Neural progenitor cell (in vitro differentiated cells): ENCODE measurements around the gene RUNX3. TPM values are rescaled to one million over a fixed set of nuclear protein-coding genes. Genes with fewer than 3 reads are reported as not detected.
A peak's percentile ranks its signal among the peaks of the same experiment; 100 is the strongest.

Experiments used
- DNase-seq: peaks from one replicate; pipeline ENCODE4 v3.0.0-alpha.2; 2016; ENCODE audit warnings: low spot score
- H2AFZ ChIP-seq: fragments of 200-600 bp; sonication (generic); replicated peaks from 2 replicates; pipeline ENCODE4 v1.6.1; 2016; ENCODE audit warnings: antibody characterized with exemption
- H3F3A ChIP-seq: fragments of 200-600 bp; sonication (generic); 2 replicates; pipeline ENCODE4 v1.6.1; 2016; ENCODE audit warnings: antibody characterized with exemption, low read depth
- H3K27ac ChIP-seq: fragments of 200-600 bp; sonication (generic); 2 replicates; pipeline ENCODE4 v1.5.1; 2016; ENCODE audit warnings: mild to moderate bottlenecking
- H3K27me3 ChIP-seq: fragments of 200-600 bp; sonication (generic); 2 replicates; pipeline ENCODE4 v1.6.1; 2016; ENCODE audit warnings: mild to moderate bottlenecking, moderate library complexity
- H3K36me3 ChIP-seq: fragments of 200-600 bp; sonication (generic); 2 replicates; pipeline ENCODE4 v1.5.1; 2016
- H3K4me1 ChIP-seq: fragments of 200-600 bp; sonication (generic); 2 replicates; pipeline ENCODE4 v1.6.1; 2016; ENCODE audit warnings: mixed run types
- H3K4me2 ChIP-seq: fragments of 200-600 bp; sonication (generic); 2 replicates; pipeline ENCODE4 v1.6.1; 2016
- H3K4me3 ChIP-seq: fragments of 200-600 bp; sonication (generic); 2 replicates; pipeline ENCODE4 v1.5.1; 2016
- H3K79me2 ChIP-seq: fragments of 200-600 bp; sonication (generic); 2 replicates; pipeline ENCODE4 v1.6.1; 2016; ENCODE audit warnings: low read depth
- H3K9ac ChIP-seq: fragments of 200-600 bp; sonication (generic); 2 replicates; pipeline ENCODE4 v1.6.1; 2016
- H3K9me3 ChIP-seq: fragments of 200-600 bp; sonication (generic); 2 replicates; pipeline ENCODE4 v1.5.1; 2016; ENCODE audit warnings: low read depth
- H4K20me1 ChIP-seq: fragments of 200-600 bp; sonication (generic); 2 replicates; pipeline ENCODE4 v1.6.1; 2016; ENCODE audit warnings: low read depth
- H3K27ac Mint-ChIP-seq: 3 replicates; pipeline ENCODE4 v1.8.0; 2021; ENCODE audit warnings: mixed read lengths
- H3K27me3 Mint-ChIP-seq: 2 replicates; pipeline ENCODE4 v1.8.0; 2022; ENCODE audit warnings: low read depth, mild to moderate bottlenecking, inconsistent platforms, moderate library complexity, mixed read lengths; ENCODE audit not compliant: insufficient read depth
- H3K36me3 Mint-ChIP-seq: 3 replicates; pipeline ENCODE4 v1.8.0; 2021; ENCODE audit warnings: mixed read lengths
- H3K4me1 Mint-ChIP-seq: 3 replicates; pipeline ENCODE4 v1.8.0; 2021; ENCODE audit warnings: mixed read lengths
- H3K4me3 Mint-ChIP-seq: 3 replicates; pipeline ENCODE4 v1.8.0; 2021; ENCODE audit warnings: mild to moderate bottlenecking, moderate library complexity, mixed read lengths
- H3K9me3 Mint-ChIP-seq: 3 replicates; pipeline ENCODE4 v1.8.0; 2020; ENCODE audit warnings: mixed read lengths
- EZH2 ChIP-seq: fragments of 200-600 bp; sonication (generic); IDR thresholded peaks from 2 replicates; pipeline ENCODE4 v1.6.1; 2017; ENCODE audit warnings: antibody characterized with exemption, mild to moderate bottlenecking, moderate library complexity
- EZH2phosphoT487 ChIP-seq: fragments of 200-600 bp; sonication (generic); IDR thresholded peaks from 2 replicates; pipeline ENCODE4 v1.6.1; 2017; ENCODE audit warnings: antibody characterized with exemption
- total RNA-seq: library from RNA; depleted of rRNA; stranded (reverse); fragments of >200 nt; gene quantifications from 2 replicates; pipeline ENCODE4 v1.2.3, GENCODE V29; 2015; ENCODE audit warnings: low replicate concordance
- TF ChIP-seq, protein P1 (sequence below): fragments of 200-600 bp; sonication (generic); IDR thresholded peaks from 2 replicates; pipeline ENCODE4 v1.5.1; 2017; ENCODE audit warnings: antibody characterized with exemption, mild to moderate bottlenecking

RUNX3 gene
- total RNA-seq, 1 donor from 2014 or later: not detected

DNA sequence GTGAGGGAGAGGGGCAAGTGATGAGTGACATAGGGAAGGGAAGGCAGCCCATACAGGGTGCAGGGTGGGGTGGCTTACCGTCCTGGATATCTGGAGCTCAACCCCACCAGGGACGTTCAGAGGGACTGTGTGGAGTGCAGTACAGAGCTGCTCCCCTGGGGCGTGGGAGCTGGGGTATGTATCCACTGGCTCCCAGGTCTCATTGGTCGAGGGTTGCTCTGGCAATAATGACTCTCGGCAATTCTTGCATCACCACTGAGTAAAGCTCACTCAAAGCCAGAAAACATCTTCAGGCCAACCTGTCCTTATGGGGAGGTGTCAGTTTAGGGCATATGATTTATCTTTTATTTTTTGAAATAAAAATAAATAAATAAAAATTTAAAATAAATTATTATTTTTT is 43.2 kb upstream of the RUNX3 start:
- no peaks in the 10 kb centered on the region for H3K36me3 Mint-ChIP-seq
- H3K9ac ChIP-seq: no peak overlapping the region
- H3K4me3 ChIP-seq: no peak overlapping the region
- H3K9me3 ChIP-seq: peaks cover 6% of the 10 kb centered on the region
- H3K4me1 ChIP-seq: peaks cover 10% of the 10 kb centered on the region
- H3K27ac ChIP-seq: no peak overlapping the region
- H3K36me3 ChIP-seq: peaks cover 3% of the 10 kb centered on the region
- no peaks in the 10 kb centered on the region for H3F3A ChIP-seq
- no peaks in the 10 kb centered on the region for H3K27me3 ChIP-seq
- H3K9me3 Mint-ChIP-seq: peaks cover 21% of the 10 kb centered on the region
- no peak overlapping the region for H3K27ac Mint-ChIP-seq
- no peaks in the 10 kb centered on the region for H3K27me3 Mint-ChIP-seq
- no peak for DNase-seq
- H4K20me1 ChIP-seq: no peaks in the 10 kb centered on the region
- H3K79me2 ChIP-seq: no peaks in the 10 kb centered on the region
- H3K4me3 Mint-ChIP-seq: no peak overlapping the region
- H3K4me2 ChIP-seq: no peak overlapping the region
- peaks cover 17% of the 10 kb centered on the region for H3K4me1 Mint-ChIP-seq
- TF ChIP-seq, protein P1, sequence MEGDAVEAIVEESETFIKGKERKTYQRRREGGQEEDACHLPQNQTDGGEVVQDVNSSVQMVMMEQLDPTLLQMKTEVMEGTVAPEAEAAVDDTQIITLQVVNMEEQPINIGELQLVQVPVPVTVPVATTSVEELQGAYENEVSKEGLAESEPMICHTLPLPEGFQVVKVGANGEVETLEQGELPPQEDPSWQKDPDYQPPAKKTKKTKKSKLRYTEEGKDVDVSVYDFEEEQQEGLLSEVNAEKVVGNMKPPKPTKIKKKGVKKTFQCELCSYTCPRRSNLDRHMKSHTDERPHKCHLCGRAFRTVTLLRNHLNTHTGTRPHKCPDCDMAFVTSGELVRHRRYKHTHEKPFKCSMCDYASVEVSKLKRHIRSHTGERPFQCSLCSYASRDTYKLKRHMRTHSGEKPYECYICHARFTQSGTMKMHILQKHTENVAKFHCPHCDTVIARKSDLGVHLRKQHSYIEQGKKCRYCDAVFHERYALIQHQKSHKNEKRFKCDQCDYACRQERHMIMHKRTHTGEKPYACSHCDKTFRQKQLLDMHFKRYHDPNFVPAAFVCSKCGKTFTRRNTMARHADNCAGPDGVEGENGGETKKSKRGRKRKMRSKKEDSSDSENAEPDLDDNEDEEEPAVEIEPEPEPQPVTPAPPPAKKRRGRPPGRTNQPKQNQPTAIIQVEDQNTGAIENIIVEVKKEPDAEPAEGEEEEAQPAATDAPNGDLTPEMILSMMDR: no peak
- TF ChIP-seq EZH2phosphoT487: no peak
- TF ChIP-seq EZH2: no peak
- no peak overlapping the region for H2AFZ ChIP-seq

GRCh38 chr1:24972915-24973242 is 42.8 kb upstream of the RUNX3 start:
- Histone ChIP-seq H3K4me2 (no peak overlapping the region), H2AFZ (no peak overlapping the region)
- H3K27me3 Mint-ChIP-seq: no peaks in the 10 kb centered on the region

DNA sequence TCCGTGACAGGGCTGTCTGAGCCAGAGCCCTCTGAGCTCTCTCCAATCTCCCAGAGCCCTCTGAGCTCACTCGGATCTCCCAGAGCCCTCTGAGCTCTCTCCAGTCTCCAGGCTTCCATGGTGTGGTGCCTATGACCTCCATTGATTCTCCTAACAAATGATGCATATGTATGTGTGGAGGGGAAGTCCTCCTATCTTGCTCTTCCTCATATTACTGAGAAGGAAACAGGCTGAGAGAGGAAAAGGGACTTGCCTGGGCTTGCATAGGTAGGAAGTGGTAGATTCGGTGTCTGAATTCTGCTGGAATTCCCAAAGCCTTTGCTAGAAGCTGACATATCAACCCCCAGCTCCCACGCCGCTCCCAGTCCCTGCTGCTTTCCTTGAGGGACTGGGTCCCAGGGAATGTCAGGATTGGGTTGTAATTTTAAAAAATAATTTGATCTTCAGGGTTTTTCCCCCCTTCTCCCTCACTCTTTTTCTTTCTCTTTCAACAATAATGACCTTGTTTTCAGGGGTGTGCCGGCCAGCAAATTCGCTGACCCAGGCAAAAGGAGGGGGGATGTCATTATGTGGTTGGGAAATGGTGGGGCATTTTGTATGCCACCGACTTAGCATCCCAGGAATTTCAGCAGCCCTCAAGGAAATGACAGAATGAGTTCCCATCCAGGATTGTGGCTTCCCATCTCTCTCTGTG is 42.3 kb upstream of the RUNX3 start:
- no peak overlapping the region for H3K27ac ChIP-seq
- H3K4me2 ChIP-seq: no peak overlapping the region
- peaks cover 6% of the 10 kb centered on the region for H3K9me3 ChIP-seq
- no peak for DNase-seq
- Mint-ChIP-seq H3K27ac (no peak overlapping the region), H3K27me3 (no peaks in the 10 kb centered on the region), H3K36me3 (no peaks in the 10 kb centered on the region), H3K4me1 (peaks cover 17% of the 10 kb centered on the region), H3K4me3 (no peak overlapping the region), H3K9me3 (peaks cover 19% of the 10 kb centered on the region)
- no peaks in the 10 kb centered on the region for H3K79me2 ChIP-seq
- peaks cover 10% of the 10 kb centered on the region for H3K4me1 ChIP-seq
- H3K9ac ChIP-seq: no peak overlapping the region
- no peaks in the 10 kb centered on the region for H3F3A ChIP-seq
- peak overlapping the region; percentile 71 for H2AFZ ChIP-seq
- H3K36me3 ChIP-seq: peaks cover 3% of the 10 kb centered on the region
- H3K27me3 ChIP-seq: no peaks in the 10 kb centered on the region
- H3K4me3 ChIP-seq: no peak overlapping the region
- TF ChIP-seq EZH2phosphoT487: no peak
- TF ChIP-seq, protein P1: no peak
- no peak for TF ChIP-seq EZH2
- no peaks in the 10 kb centered on the region for H4K20me1 ChIP-seq

More at GRCh38 chr1:24972915-24973242, 42.8 kb upstream of the RUNX3 start:
- Mint-ChIP-seq H3K36me3 (no peaks in the 10 kb centered on the region), H3K27ac (no peak overlapping the region), H3K4me1 (peaks cover 17% of the 10 kb centered on the region), H3K4me3 (no peak overlapping the region), H3K9me3 (peaks cover 20% of the 10 kb centered on the region)
- Histone ChIP-seq H3K27ac (no peak overlapping the region), H3K9me3 (peaks cover 6% of the 10 kb centered on the region), H4K20me1 (no peaks in the 10 kb centered on the region), H3K79me2 (no peaks in the 10 kb centered on the region), H3K9ac (no peak overlapping the region), H3K4me3 (no peak overlapping the region), H3K27me3 (no peaks in the 10 kb centered on the region), H3F3A (no peaks in the 10 kb centered on the region), H3K36me3 (peaks cover 3% of the 10 kb centered on the region), H3K4me1 (peaks cover 10% of the 10 kb centered on the region)
- TF ChIP-seq, protein P1: no peak
- TF ChIP-seq EZH2 (no peak), EZH2phosphoT487 (no peak)
- DNase-seq: no peak
